Right lobe of liver (tissue), 6 donors: ENCODE results near the gene SRD5A3. TPM values are rescaled to one million over a fixed set of nuclear protein-coding genes. Genes with fewer than 3 reads are reported as not detected.
"Not testable (repeated sequence)": the region's sequence is repeated elsewhere in the genome, so short reads cannot be mapped to it uniquely, and the experiment has no call there.

Experiments
- ATAC-seq, 4 donors: fragments of 200-7000 bp; cut with Tn5 transposase; one replicate each; pipeline ENCODE4 v1.9.1; 2020; ENCODE audit warnings: mild to moderate bottlenecking in 4 of 4, moderate library complexity in 4 of 4
- DNase-seq, 3 donors: peaks; one replicate each; pipeline ENCODE4 v3.0.0-alpha.2; 2020
- H3K27ac ChIP-seq, 3 donors: fragments of 200-600 bp; one replicate each; pipeline ENCODE4 v1.8.0; 2022
- H3K27me3 ChIP-seq, 2 donors: fragments of 200-600 bp; one replicate each; pipeline ENCODE4 v1.8.0; 2022
- H3K36me3 ChIP-seq, 4 donors: fragments of 200-600 bp; sonication (generic) in 1 of 4; one replicate each; pipeline versions ENCODE4 v1.5.1 to v1.8.0; 2017 to 2022; ENCODE audit warnings: control low read depth in 1 of 4
- H3K4me1 ChIP-seq, 4 donors: fragments of 200-600 bp; sonication (generic) in 1 of 4; one replicate each; pipeline versions ENCODE4 v1.5.1 to v1.8.0; 2017 to 2022; ENCODE audit warnings: control low read depth in 1 of 4
- H3K4me3 ChIP-seq, 3 donors: fragments of 200-600 bp; one replicate each; pipeline ENCODE4 v1.8.0; 2022
- H3K9me3 ChIP-seq, 4 donors: fragments of 200-600 bp; sonication (generic) in 1 of 4; one replicate each; pipeline versions ENCODE4 v1.5.1 to v1.8.0; 2017 to 2022; ENCODE audit warnings: control low read depth in 1 of 4
- POLR2A ChIP-seq: fragments of 450-650 bp; IDR thresholded peaks from one replicate; pipeline ENCODE4 v1.6.1; 2017; ENCODE audit warnings: antibody characterized with exemption, mild to moderate bottlenecking
- WGBS: methylation state at CpG from one replicate; pipeline ENCODE4 v1.1.6; 2018; ENCODE audit warnings: low coverage, low lambda C conversion rate; ENCODE audit not compliant: insufficient coverage; ENCODE audit errors: missing lambda C conversion rate; 5-methylcytosine and 5-hydroxymethylcytosine counted together
- intact Hi-C, 2 donors: fragments of 100-400 bp; cut with DNase I; formaldehyde crosslinking; loops; one replicate each; pipeline versions ENCODE4 v1.11.2 to v1.14.1; 2022
- total RNA-seq, 6 experiments: library from RNA; depleted of rRNA in 2 of 6; stranded (reverse); fragments of >200 nt in 2 of 6; fragmentation: NEBNext Ultra II Directional in 3 of 6; extraction: Animal tissue kit (Norgen Biotek cat#: 25700) in 3 of 6; gene quantifications; one replicate each; pipeline versions ENCODE4 v1.1.0 to v1.2.4, GENCODE V29; 2016 to 2023
- TF ChIP-seq, protein P1 (sequence below), 4 donors: fragments of 200-600 bp in 3 of 4; fragments of 450-650 bp in 1 of 4; IDR thresholded peaks; one replicate each; pipeline versions ENCODE4 v1.5.1 to v1.8.0; 2016 to 2022; ENCODE audit warnings: antibody characterized with exemption in 4 of 4, mild to moderate bottlenecking in 2 of 4
- donor health status: DM: no; HTN: yes; CAD: no.
- donor health status: DM: no; HTN: no; CAD: no.
- donor health status: DM: no; HTN: no; CAD: no.
- donor health status: DM: no; HTN: yes; CAD: no.
- donor health status: DM: no; HTN: yes; CAD: no.

SRD5A3 gene
- total RNA-seq, 6 experiments from 2014 or later = 7.7 to 13.9 (median 9.9) TPM

DNA sequence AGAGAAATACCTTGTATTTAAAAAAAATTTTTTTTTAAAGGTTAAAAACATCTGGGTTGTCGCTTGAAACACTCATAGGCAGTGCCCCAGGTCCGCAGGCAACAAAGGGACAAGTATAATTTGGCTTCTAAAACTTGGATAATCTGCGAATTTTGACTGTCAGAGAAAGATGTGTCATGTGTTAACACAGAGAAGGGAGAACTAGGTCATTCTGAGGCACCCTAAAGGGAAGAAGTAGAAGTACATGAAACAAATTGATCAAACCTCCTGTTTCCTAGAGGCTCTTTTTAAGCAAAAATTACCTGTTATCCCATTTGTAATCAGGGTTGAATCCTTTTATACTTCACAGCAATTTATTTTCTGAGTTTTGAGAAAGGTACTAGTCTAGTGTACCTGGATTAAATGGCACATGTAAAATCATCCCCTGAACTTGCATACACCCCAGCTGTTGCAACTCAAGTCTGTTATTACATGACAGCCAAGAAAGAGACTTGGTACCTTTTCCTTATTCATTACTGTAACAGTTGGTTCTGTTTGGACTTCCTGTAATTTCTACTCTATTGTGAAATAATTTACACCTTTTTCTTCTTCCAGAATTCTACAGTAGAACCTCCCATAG, 1.7 kb downstream of the SRD5A3 start:
- no peaks in the 10 kb centered on the region for H3K9me3 ChIP-seq
- H3K27me3 ChIP-seq = no peaks in the 10 kb centered on the region
- ATAC-seq (no peak), DNase-seq (no peak)
- no peak overlapping the region for H3K27ac ChIP-seq
- no peaks in the 10 kb centered on the region for H3K36me3 ChIP-seq
- WGBS = 85% methylated on average over 3 of the region's 3 CpGs
- no peak for TF ChIP-seq POLR2A
- TF ChIP-seq, protein P1, sequence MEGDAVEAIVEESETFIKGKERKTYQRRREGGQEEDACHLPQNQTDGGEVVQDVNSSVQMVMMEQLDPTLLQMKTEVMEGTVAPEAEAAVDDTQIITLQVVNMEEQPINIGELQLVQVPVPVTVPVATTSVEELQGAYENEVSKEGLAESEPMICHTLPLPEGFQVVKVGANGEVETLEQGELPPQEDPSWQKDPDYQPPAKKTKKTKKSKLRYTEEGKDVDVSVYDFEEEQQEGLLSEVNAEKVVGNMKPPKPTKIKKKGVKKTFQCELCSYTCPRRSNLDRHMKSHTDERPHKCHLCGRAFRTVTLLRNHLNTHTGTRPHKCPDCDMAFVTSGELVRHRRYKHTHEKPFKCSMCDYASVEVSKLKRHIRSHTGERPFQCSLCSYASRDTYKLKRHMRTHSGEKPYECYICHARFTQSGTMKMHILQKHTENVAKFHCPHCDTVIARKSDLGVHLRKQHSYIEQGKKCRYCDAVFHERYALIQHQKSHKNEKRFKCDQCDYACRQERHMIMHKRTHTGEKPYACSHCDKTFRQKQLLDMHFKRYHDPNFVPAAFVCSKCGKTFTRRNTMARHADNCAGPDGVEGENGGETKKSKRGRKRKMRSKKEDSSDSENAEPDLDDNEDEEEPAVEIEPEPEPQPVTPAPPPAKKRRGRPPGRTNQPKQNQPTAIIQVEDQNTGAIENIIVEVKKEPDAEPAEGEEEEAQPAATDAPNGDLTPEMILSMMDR (IDR thresholded peaks at IDR 0.05) = no peak
- no peak overlapping the region for H3K4me3 ChIP-seq
- H3K4me1 ChIP-seq = peaks cover 0 to 10% (median 3%) of the 10 kb centered on the region in 4 donors
- intact Hi-C loops = no loop called here

DNA sequence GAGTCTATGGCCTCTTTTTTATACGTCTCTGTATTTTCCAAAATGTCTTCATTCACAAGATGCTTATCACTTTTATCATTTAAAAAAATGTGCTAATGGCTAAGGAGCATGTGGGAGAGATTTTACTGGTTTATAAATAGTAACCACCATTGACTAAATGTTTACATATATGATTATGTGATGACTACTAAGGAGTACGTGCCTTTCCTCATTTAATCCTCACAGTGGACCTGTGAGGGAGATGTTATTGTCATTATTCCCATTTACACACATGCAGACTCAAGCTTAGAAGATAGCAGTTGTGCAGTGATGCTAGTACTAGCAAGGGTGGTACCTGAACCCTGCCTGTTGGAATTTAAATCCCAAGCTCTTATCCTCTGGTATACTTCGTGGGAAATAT, 2.4 kb downstream of the SRD5A3 start:
- peaks cover 0 to 10% (median 3%) of the 10 kb centered on the region in 4 donors for H3K4me1 ChIP-seq
- DNase-seq = no peak
- H3K4me3 ChIP-seq = no peak overlapping the region
- no peak overlapping the region for H3K27ac ChIP-seq
- no peak for ATAC-seq
- no peaks in the 10 kb centered on the region for H3K27me3 ChIP-seq
- H3K9me3 ChIP-seq = no peaks in the 10 kb centered on the region
- intact Hi-C loops = no loop called here
- WGBS = 78% methylated on average over 3 of the region's 3 CpGs
- H3K36me3 ChIP-seq = no peaks in the 10 kb centered on the region
- no peak for TF ChIP-seq POLR2A
- TF ChIP-seq, protein P1 (IDR thresholded peaks at IDR 0.05) = no peak

DNA sequence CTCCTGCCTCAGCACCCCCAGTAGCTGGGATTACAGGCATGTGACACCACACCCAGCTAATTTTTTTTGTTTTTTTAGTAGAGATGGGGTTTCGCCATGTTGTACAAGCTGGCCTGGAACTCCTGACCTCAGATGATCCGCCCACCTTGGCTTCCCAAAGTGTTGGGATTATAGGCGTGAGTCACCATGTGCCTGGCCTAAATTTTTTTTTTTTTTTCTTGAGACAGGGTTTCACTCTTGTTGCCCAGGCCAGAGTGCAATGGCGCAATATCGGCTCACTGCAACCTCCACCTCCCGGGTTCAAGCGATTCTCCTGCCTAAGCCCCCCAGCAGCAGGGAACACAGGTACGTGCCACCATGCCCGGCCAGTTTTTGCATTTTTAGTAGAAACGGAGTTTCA, 4.8 kb downstream of the SRD5A3 start:
- ATAC-seq, H3K36me3 ChIP-seq, intact Hi-C loops, DNase-seq, H3K27me3 ChIP-seq, H3K4me1 ChIP-seq, H3K27ac ChIP-seq, H3K9me3 ChIP-seq, H3K4me3 ChIP-seq: not testable (repeated sequence)
- WGBS = 97% methylated on average over 10 of the region's 10 CpGs

DNA sequence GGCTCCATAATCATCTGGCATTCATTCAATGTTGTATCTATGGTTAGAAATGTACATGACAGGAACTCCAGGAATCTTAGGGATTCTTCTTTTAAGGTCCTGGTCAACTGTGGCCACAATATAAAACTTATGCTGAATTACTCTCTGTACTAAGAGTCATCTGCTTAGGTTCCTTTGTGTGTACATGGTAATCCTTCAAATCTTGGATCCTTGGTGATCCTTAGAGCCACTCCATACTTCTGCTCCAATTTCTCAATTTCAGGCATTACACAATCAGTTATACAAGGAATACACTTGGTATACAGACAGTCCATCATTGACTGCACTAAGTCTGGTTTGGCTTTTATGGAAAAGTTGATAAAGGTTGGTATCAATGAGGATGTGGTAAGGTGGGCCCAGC, 5.8 kb downstream of the SRD5A3 start:
- Histone ChIP-seq H3K4me1 (peaks cover 0 to 9% (median 3%) of the 10 kb centered on the region in 4 donors), H3K4me3 (no peak overlapping the region), H3K27ac (no peak overlapping the region), H3K9me3 (no peaks in the 10 kb centered on the region), H3K36me3 (no peaks in the 10 kb centered on the region), H3K27me3 (no peaks in the 10 kb centered on the region)
- intact Hi-C loops = no loop called here
- DNase-seq = no peak
- no peak for TF ChIP-seq POLR2A
- TF ChIP-seq, protein P1 (IDR thresholded peaks at IDR 0.05) = no peak
- no peak for ATAC-seq

DNA sequence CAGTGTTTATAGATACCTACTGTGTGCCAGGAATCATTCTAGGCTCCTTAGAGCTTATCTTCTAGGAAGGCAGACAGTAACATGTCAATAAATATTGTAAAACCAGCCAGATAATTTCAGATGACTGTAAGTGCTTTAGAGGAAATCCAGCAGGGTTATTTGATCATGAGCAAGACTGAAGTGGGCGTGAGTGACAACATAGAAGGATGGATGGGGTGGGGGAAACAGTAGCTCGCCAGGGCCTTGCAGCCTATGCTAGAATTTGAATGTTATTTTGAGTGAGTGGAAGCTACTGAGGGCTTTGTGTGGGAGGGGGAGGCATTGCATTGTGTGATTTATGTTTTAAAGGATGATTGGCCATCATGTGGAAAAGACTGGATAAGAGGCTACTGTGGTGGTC, 6.7 kb downstream of the SRD5A3 start:
- no peaks in the 10 kb centered on the region for H3K4me1 ChIP-seq
- no peaks in the 10 kb centered on the region for H3K36me3 ChIP-seq
- H3K4me3 ChIP-seq = no peak overlapping the region
- DNase-seq (no peak), ATAC-seq (no peak)
- WGBS = 100% methylated on average over 2 of the region's 2 CpGs
- intact Hi-C loops = no loop called here
- TF ChIP-seq POLR2A = no peak
- TF ChIP-seq, protein P1 (IDR thresholded peaks at IDR 0.05) = no peak
- no peaks in the 10 kb centered on the region for H3K27me3 ChIP-seq
- no peak overlapping the region for H3K27ac ChIP-seq
- no peaks in the 10 kb centered on the region for H3K9me3 ChIP-seq

DNA sequence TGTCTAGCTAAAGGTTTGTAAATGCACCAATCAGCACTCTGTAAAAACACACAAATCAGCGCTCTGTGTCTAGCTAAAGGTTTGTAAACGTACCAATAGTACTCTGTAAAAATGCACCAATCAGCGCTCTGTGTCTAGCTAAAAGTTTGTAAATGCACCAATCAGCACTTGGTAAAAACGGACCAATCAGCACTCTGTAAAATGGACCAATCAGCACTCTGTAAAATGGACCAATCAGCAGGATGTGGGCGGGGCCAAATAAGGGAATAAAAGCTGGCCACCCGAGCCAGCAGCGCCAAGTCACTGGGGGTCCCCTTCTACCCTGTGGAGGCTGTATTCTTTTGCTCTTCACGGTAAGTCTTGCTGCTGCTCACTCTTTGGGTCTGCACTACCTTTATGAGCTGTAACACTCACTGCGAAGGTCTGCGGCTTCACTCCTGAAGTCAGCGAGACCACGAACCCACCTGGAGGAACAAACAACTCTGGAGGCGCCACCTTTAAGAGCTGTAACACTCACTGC, 7.2 kb downstream of the SRD5A3 start:
- H3K4me3 ChIP-seq, H3K27ac ChIP-seq, H3K36me3 ChIP-seq, intact Hi-C loops, DNase-seq, ATAC-seq, H3K27me3 ChIP-seq, H3K9me3 ChIP-seq, H3K4me1 ChIP-seq: not testable (repeated sequence)
- 94% methylated on average over 9 of the region's 13 CpGs for WGBS
